Measurements from ENCODE around the gene IRF2. TPM values are rescaled to one million over a fixed set of nuclear protein-coding genes. Genes with fewer than 3 reads are reported as not detected.

The IRF2 gene
- total RNA-seq, 1 donor from 2014 or later: 53.3 TPM

- no peak for DNase-seq
- intact Hi-C loops (cut with DNase I): no loop called here
- Histone ChIP-seq H3K27me3 (ENCODE audit: low read depth) (no peaks in the 10 kb centered on the region), H3K27ac (peak overlapping the region; percentile 70), H3K4me3 (no peak overlapping the region), H3K36me3 (no peaks in the 10 kb centered on the region), H3K9me3 (no peaks in the 10 kb centered on the region), H3K4me1 (peaks cover 20% of the 10 kb centered on the region)
- ATAC-seq: no peak
- TF ChIP-seq, protein P1, sequence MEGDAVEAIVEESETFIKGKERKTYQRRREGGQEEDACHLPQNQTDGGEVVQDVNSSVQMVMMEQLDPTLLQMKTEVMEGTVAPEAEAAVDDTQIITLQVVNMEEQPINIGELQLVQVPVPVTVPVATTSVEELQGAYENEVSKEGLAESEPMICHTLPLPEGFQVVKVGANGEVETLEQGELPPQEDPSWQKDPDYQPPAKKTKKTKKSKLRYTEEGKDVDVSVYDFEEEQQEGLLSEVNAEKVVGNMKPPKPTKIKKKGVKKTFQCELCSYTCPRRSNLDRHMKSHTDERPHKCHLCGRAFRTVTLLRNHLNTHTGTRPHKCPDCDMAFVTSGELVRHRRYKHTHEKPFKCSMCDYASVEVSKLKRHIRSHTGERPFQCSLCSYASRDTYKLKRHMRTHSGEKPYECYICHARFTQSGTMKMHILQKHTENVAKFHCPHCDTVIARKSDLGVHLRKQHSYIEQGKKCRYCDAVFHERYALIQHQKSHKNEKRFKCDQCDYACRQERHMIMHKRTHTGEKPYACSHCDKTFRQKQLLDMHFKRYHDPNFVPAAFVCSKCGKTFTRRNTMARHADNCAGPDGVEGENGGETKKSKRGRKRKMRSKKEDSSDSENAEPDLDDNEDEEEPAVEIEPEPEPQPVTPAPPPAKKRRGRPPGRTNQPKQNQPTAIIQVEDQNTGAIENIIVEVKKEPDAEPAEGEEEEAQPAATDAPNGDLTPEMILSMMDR (IDR thresholded peaks at IDR 0.05): no peak
These were observed 118.0 kb downstream of the IRF2 start for GRCh38 chr4:184356366-184356765.

- ATAC-seq (no peak), DNase-seq (no peak)
- Histone ChIP-seq H3K4me3 (no peak overlapping the region), H3K9me3 (no peaks in the 10 kb centered on the region), H3K27me3 (ENCODE audit: low read depth) (no peaks in the 10 kb centered on the region), H3K36me3 (no peaks in the 10 kb centered on the region), H3K4me1 (peaks cover 20% of the 10 kb centered on the region), H3K27ac (peak overlapping the region; percentile 70)
- intact Hi-C loops (cut with DNase I): no loop called here
- TF ChIP-seq, protein P1 (IDR thresholded peaks at IDR 0.05): no peak
These were observed 118.5 kb downstream of the IRF2 start for GRCh38 chr4:184355857-184356256.

GRCh38 chr4:184355111-184355604, 119.2 kb downstream of the IRF2 start:
- TF ChIP-seq, protein P1 (IDR thresholded peaks at IDR 0.05): no peak
- Histone ChIP-seq H3K36me3 (no peaks in the 10 kb centered on the region), H3K9me3 (no peaks in the 10 kb centered on the region), H3K27me3 (ENCODE audit: low read depth) (no peaks in the 10 kb centered on the region), H3K4me3 (no peak overlapping the region), H3K27ac (peak overlapping the region; percentile 70), H3K4me1 (peaks cover 20% of the 10 kb centered on the region)
- DNase-seq: no peak
- ATAC-seq: peak; percentile 83 to 90
- intact Hi-C loops (cut with DNase I): no loop called here

- Histone ChIP-seq H3K4me1 (peaks cover 37% of the 10 kb centered on the region), H3K27me3 (ENCODE audit: low read depth) (no peaks in the 10 kb centered on the region), H3K4me3 (no peak overlapping the region), H3K9me3 (no peaks in the 10 kb centered on the region), H3K36me3 (no peaks in the 10 kb centered on the region), H3K27ac (no peak overlapping the region)
- TF ChIP-seq, protein P1 (IDR thresholded peaks at IDR 0.05): no peak
- intact Hi-C loops (cut with DNase I): no loop called here
- ATAC-seq (no peak), DNase-seq (no peak)
These were observed 121.5 kb downstream of the IRF2 start for GRCh38 chr4:184352891-184353290.

DNA sequence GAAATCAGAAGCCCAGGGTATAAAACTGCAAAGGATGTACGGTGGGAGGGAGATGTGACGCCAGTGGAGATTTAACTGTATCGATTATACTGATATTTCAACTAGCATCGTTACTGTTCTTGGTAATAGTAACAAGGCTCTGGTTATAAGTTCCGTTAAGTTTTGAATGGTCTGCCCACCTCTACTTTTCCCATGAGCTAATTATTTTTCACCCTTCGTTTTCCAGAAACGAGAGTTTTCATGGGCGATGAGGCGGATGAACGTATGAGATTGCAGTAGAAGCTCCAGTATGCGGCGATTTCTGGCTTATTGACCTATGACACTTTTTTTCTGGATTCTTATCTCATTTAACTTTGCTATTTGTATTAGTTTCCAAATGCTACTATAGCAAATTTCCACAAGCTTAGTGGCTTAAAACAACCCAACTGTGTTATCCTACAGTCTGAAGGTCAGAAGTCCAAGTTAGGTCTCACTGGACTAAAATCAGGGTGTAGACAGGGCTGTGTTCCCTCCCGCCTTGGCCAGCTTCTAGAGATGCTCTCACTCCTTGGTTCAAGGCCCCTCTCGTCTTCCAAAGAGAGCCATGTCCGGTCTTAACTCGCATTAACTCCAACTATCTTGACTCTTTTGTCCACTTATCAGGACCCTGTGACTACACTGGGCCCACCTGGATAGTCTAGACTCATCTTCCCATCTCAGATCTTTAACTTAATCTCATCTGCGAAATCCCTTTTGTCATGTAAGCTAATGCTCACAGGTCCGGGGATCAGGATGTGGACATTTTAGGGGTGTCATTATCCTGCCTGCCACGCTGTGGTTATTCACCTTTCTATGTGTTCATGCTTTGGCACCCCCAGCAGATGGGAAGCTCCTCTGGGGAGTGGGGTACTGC, 122.5 kb downstream of the IRF2 start:
- Histone ChIP-seq H3K9me3 (no peaks in the 10 kb centered on the region), H3K27me3 (ENCODE audit: low read depth) (no peaks in the 10 kb centered on the region), H3K27ac (no peak overlapping the region), H3K4me1 (peaks cover 48% of the 10 kb centered on the region), H3K36me3 (no peaks in the 10 kb centered on the region), H3K4me3 (no peak overlapping the region)
- ATAC-seq (no peak), DNase-seq (no peak)
- TF ChIP-seq, protein P1 (IDR thresholded peaks at IDR 0.05): no peak
- intact Hi-C loops (cut with DNase I): no loop called here
